Endothelial cell of umbilical vein (primary cell): ENCODE measurements around the gene UBASH3A.

ENCODE experiments used
- CTCF ChIP-seq, 2 donors: IDR thresholded peaks; 1 replicate in 1 of 2; 2 replicates in 1 of 2; pipeline ENCODE4 v1.5.1; 2011; ENCODE audit warnings: low read length in 2 of 2, mild to moderate bottlenecking in 2 of 2, moderate library complexity in 2 of 2, control low read depth in 1 of 2, inconsistent platforms in 1 of 2, low read depth in 1 of 2; ENCODE audit not compliant: insufficient read depth in 1 of 2; ENCODE audit errors: extremely low read depth in 1 of 2
- EZH2 ChIP-seq: IDR thresholded peaks from 2 replicates; pipeline ENCODE4 v1.6.1; 2012; ENCODE audit warnings: borderline replicate concordance, low read depth, mild to moderate bottlenecking, moderate library complexity, low read length, inconsistent platforms; ENCODE audit not compliant: severe bottlenecking
- JUN ChIP-seq: IDR thresholded peaks from 2 replicates; pipeline ENCODE4 v1.6.1; 2011; ENCODE audit warnings: borderline replicate concordance, low read depth; ENCODE audit not compliant: insufficient read length, insufficient read depth
- POLR2A ChIP-seq: IDR thresholded peaks from 2 replicates; pipeline ENCODE4 v1.6.1; 2012; ENCODE audit warnings: low read depth, mild to moderate bottlenecking, control low read depth, low read length
- POLR2AphosphoS5 ChIP-seq: IDR thresholded peaks from 2 replicates; pipeline ENCODE4 v1.6.1; 2012; ENCODE audit warnings: low read depth, mild to moderate bottlenecking, control low read depth, low read length, moderate library complexity; ENCODE audit not compliant: insufficient read depth

GRCh38 chr21:42398436-42399028, 5.2 kb upstream of the UBASH3A start:
- TF ChIP-seq CTCF (IDR thresholded peaks at IDR 0.05; ENCODE audit: extremely low read depth in 1 of 2, insufficient read depth in 1 of 2, low read depth in 1 of 2, low read length in 2 of 2) (no peak), JUN (no peak), EZH2 (no peak), POLR2A (no peak), POLR2AphosphoS5 (no peak)
